GM21576 (cell line): ENCODE measurements around the gene OR2J2.
"Not testable (repeated sequence)": the region's sequence is repeated elsewhere in the genome, so short reads cannot be mapped to it uniquely, and the experiment has no call there.

ENCODE experiments used
- ATAC-seq: cut with Tn5 transposase; IDR thresholded peaks from one replicate; pipeline ENCODE4 v1.9.1; 2021; ENCODE audit warnings: mild to moderate bottlenecking, moderate library complexity; ENCODE audit not compliant: unreplicated experiment

Gene OR2J2

DNA sequence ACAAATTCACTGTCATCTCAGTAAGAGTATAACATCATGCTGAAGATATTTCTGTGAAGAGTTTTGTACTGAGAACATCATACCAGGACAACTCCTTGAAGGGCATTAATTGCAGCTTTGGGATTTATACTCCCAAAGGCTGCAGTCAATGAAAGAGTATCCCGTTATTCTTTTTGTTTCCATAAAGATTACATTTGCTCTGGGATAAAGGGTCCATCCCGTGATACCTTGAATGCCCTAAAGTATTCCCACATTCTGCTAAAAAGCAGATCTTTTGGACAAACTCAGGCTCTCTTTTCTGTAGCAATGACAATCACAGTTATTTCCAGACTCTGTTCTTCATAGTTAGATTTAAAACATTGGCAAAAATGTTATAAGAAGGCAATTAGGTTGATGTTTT is at the start of gene OR2J2:
Gene OR2J2 (plus strand): TSS at position 301 of the 400 bp plus-strand sequence. CDS start 2,729 bp downstream, outside the sequence.
- ATAC-seq = not testable (repeated sequence)

DNA sequence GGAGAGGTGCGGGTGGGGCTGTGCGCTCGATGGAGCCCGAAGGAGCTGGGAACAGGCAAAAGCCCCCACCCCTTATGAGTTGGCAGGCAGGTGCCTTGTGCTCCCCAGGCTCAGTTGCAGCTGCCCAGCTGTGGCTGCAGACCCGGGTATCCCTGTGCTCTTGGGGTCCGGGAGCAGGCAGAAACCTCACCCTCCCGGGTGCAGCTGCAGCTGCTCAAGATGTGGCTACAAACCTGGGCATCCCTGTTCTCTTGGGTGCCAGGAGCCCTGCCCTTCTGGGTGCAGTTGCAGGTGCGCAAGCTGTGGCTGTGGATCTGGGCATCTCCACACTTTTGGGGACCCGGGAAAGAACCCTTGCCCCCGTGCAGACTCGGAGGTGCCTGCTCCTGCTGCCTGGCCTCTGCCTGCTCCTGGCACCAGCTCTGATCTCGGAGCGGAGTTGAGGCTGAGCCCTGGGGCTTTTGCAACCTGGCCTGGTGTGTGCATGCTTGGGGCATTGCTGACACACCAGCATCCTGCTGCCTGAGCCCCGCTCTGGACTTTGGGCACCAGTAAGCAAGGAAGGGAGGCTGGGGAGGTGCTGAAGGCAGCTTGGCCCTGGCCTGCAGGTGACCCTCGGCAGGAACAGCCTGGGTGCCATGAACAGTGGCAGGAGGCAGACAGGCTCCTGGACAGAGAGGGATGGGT is 41.2 kb upstream of the OR2J2 start:
- ATAC-seq = no peak

DNA sequence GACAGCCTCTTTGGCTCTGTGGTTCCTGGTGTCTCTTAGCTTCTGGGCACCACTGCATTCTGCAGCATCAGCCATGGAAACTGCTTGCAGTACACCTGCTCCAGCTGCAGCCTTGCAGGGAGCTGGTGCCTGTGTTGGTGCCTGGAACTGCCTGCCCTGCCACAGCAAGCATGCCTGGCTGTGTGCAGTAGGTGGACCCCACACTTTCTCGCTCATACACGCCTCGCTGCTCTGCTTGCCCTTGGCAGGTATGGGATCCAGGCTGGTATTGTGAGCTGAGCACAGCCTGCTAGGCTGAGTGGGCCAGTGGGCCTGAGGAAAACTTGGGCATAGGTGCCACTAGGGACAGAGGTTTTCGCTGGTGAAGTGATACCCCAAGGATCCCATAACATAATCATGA is 40.1 kb upstream of the OR2J2 start:
- no peak for ATAC-seq

DNA sequence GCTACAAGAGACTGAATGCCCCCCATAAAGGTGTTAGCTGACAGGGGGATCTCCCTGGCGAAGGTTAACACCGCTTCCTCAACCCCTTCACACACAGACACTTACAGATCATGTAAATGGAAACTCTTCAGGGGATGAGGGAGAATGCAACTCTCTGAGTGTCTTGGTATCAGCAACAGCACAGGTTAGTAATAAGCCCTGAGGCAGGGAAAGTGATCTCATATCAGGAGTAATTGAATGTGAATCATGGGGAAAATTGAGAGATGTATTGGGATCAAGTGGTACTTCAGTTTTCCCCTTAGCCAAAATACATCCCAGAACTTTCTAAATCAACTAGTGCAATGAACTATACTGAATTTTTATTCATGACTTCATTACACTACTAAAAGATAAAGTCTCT is 39.0 kb upstream of the OR2J2 start:
- no peak for ATAC-seq

DNA sequence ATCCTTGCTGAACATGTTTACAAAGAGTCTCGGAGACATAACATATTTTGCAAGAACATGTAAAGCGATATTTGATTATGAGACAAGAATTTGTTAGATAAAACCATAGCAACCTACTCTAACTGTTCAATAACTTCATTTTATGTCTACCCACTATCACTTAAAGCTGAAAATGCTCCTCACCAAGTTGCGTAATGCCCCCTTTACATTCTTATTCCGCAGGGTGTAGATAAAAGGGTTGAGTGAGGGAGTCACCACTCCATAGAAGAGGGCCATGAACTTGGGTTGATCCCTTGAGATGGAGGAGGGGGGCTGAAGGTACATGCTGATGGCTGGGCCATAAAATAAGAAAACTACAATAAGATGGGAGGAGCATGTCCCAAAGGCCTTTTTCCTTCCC is 33.0 kb upstream of the OR2J2 start:
- no peak for ATAC-seq

DNA sequence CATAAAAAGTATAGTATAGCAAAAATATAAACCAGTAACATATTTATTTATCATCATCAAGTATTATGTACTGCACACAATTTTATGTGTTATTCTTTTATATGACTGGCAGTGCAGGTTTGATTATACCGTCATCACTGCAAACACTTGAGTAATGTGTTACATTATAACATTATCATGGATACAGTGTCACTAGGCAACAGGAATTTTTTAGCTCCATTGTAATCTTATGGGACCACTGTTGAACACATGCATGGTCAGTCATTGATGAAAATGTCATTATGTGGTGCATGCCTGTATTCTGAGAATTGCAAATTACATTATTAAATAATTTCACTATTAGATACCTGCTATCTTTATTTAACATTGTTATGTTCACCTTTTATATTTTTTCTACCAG is 29.1 kb upstream of the OR2J2 start:
- no peak for ATAC-seq

DNA sequence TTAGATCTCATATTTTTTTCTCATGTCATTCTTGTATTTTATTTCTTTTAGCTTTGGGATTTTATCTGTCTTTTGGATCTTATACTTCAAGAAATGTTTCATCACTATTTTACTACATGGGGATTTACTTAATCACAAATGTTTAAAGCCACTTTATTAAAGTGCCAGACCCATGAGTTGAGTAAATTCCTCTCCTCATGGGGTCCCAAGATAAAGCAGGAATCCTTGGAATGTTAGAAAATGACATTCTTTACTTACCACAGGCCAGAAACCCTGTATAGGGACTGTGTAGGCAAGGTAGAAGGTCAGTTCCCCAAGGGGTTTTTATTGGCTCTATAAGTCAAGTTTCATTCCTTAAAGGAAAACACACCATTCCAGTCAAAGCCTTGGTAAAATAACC is 28.4 kb upstream of the OR2J2 start:
- no peak for ATAC-seq

DNA sequence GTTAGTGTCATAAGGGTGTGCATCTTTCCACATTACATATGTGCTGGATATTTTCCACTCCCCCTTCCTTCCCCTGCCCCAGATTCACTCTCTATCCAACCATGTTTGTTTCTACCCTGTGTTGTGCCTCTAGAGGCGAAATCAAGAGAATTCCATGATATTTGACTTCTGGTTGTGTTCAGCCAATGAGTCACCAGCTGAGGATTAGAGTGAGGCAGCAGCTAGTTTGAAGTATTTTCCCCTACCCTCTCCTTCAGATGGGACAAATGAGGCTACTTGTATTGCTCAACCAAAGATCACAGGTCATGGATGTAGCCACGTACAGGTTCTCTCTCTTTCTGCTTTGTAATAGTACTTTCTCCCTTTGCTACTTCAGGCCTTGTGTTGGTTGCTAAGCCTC is 24.5 kb upstream of the OR2J2 start:
- ATAC-seq = no peak

DNA sequence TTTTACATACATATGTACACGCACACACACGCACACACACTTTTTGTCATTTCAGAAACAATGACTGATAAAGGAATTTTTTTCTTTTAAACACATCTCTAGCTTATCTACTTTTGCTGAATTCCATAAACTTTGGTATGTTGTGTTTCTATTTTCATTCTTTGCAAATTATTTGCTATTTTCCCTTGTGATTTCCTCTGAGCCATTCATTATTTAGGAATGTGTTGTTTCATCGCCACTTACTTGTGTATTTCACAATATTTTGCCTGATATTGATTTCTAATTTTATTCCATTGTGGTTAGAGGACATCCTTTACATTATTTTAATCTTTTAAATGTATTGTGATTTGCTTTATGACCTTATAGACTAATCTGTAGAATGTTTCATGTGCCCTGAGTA is 23.6 kb upstream of the OR2J2 start:
- no peak for ATAC-seq

DNA sequence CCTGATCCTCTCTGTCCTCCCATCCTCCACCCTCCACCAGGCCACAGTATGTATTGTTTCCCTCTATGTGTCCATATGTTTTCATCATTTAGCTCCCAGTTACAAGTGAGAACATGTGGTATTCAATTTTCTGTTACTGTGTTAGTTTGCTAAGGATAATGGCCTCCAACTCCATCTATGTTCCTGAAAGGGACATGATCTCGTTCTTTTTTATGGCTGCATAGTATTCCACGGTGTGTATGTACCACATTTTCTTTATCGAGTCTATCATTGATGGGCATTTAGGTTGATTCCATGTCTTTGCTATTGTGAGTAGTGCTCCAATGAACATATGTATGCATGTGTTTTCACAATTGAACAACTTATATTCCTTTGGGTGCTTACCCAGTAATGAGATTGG is 21.3 kb upstream of the OR2J2 start:
- not testable (repeated sequence) for ATAC-seq

DNA sequence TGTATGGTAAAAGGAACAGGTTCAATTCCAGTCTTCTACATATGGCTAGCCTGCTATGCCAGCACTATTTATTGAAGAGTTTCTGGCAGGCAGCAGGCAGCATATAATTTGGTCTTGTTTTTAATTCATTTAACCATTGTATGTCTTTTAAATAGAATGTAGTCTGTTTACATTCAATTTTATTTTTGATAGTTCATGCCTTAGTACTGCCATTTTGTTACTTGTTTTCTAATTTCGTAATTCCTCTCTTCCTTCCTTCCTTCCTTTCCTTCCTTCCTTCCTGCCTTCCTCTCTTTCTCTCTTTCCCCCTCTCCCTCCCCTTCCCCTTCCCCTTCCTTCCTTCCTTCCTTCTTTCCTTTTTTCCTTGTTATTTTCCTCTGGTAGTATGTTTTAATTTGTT is 17.6 kb upstream of the OR2J2 start:
- no peak for ATAC-seq

DNA sequence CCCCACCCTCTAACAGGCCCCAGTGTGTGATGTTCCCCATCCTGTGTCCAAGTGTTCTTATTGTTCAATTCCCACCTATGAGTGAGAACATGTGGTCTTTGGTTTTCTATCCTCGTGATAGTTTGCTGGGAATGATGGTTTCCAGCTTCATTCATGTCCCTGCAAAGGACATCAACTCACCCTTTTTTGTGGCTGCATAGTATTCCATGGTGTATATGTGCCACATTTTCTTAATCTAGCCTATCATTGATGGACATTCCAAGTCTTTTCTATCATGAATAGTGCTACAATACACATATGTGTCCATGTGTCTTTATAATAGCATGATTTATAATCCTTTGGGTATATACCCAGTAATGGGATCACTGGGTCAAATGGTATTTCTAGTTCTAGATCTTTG is 15.5 kb upstream of the OR2J2 start:
- ATAC-seq = not testable (repeated sequence)

DNA sequence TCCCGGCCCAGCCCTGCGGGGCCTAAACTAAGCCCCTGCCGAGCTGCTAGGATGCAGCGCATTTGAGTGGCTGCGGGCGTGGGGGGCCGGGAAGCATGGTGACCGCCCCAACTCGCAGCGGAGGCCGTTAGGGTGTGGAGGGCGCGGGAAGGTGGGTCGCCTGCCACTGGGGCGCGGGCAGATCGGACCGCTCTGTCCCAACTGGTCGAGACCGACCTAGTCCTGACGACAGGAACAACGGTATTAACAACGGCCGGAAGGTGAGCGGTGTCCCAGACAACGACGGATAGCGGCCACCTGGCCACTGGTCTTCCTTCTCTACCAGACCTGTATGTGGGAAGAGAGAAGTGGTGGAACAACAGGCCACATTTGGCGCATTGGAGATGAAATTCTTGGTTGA is 10.8 kb upstream of the OR2J2 start:
- not testable (repeated sequence) for ATAC-seq

DNA sequence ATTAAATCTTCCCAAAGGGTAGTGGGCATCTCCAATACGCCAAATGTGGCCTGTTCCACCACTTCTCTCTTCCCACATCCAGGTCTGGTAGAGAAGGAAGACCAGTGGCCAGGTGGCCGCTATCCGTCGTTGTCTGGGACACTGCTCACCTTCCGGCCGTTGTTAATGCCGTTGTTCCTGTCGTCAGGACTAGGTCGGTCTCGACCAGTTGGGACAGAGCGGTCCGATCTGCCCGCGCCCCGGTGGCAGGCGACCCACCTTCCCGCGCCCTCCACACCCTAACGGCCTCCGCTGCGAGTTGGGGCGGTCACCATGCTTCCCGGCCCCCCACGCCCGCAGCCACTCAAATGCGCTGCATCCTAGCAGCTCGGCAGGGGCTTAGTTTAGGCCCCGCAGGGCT is 5.1 kb upstream of the OR2J2 start:
- not testable (repeated sequence) for ATAC-seq

DNA sequence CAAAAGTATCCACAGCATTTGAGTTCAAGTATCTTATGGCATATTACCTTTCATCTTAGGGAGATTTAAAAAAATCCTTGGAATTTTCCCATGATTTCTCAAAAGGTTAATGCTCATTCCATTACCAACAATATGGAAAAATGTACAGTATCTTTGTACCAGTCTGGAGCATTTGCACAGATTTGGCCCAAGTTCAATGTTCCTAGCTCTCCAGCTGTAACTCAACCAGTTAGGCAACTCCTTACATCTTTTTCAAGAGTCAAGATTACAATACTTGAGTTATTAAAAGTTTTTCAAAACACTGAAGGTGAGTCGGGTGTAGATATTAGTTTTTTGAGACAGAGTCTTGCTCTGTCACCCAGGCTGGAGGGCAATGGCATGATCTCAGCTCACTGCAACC is 1.0 kb downstream of the OR2J2 start:
- ATAC-seq = no peak

DNA sequence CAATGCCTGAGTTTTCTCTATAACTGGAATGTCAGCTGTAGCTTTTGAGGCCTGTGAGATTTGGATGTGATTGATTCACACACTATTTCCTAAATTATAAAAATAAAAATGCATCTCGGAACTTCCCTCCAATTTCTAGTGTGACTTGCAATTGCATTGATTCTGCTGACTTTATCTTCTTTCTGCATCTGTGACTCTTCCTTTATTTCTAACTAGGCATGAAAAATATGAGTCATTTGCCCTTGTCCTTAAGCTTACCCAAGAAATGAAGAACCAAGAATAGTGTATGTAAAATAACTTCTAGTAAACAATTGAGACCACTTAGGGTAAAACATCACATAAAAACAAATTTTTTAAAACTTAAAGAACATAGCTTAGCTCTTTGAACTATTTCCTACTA is 12.9 kb downstream of the OR2J2 start:
- ATAC-seq = no peak

DNA sequence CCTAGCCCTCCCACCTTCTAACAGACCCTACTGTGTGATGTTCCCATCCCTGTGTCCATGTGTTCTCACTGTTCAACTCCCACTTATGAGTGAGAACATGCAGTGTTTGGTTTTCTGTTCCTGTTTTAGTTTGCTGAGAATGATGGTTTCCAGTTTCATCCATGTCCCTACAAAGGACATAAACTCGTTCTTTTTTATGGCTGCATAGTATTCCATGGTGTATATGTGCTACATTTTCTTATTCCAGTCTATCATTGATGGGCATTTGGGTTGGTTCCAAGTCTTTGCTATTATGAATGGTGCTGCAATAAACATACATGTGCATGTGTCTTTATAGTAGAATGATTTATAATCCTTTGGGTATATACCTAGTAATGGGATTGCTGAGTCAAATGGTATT is 18.0 kb downstream of the OR2J2 start:
- ATAC-seq = not testable (repeated sequence)

DNA sequence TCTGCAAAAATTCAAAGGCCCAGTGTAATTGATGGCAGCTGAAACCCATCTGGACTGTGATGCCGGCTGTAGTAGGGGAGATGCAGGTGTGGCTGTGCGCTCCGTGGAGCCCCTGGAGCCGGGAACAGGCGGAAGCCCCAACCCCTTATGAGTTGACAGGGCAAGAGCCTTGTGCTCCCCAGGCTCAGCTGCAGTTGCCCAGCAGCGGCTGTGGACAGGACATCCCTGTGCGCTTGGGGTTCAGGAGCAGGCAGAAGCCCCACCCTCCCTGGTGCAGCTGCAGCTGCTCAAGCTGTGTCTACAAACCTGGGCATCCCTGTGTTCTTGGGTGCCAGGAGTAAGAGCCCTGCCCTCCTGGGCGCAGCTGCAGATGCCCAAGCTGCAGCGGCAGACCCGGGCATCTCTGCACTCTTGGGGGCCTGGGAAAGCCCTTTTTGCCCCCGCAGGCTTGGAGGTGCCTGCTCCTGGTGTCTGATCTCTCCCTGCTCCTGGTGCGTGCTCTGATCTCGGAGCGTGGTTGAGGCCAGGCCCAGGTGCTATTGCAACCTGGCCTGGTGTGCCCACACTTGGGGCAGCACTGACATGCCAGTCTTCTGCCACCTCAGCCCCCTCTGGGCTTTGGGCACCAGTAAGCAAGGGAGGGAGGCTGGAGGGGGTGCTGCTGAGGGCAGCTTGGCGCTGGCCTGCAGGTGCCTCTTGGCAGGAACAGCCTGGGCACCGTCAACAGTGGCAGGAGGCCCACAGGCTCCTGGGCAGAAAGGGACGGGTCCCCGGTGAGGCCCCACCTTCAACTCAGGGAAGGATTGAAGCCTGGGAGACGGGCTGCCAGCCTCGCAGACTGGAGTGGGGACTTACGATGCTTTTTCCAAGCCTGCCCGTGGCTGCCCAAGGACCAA is 30.3 kb downstream of the OR2J2 start:
- no peak for ATAC-seq

DNA sequence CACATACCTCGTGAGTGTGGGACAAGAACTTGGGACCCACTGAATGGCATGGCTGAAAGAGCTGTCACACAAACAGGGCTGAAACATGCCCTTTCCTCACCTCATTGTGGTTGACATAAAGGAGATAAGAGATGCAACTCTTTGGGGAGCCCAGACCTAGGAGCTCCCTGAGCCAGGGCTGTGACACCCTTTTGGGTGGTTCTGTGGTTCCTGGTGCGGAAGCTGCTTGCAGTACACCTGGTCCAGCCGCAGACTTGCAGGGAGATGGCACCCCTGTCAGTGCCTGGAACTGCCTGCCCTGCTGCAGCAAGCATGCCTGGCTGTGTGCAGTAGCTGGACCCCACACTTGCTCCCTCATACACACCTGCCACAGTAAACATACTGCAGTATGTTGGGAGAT is 31.3 kb downstream of the OR2J2 start:
- no peak for ATAC-seq

DNA sequence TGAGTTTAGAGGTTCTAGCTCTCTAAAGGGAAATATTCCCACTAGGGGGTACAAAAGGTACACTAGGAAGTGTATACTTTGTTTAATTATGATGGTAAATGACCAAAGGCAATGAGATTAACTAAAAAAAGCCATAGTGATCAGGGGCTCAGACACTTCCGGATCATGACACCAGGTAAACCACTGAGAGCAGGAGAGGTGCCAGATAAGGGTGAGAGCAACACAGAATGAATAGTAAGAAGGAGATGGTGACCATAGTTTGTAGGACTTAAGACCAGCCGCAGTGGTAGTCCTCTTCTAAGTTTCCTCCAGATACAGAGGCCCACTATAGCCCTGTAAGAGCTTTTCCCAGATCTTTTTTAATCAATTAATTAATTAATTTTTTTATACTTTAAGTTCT is 40.8 kb downstream of the OR2J2 start:
- ATAC-seq = no peak

DNA sequence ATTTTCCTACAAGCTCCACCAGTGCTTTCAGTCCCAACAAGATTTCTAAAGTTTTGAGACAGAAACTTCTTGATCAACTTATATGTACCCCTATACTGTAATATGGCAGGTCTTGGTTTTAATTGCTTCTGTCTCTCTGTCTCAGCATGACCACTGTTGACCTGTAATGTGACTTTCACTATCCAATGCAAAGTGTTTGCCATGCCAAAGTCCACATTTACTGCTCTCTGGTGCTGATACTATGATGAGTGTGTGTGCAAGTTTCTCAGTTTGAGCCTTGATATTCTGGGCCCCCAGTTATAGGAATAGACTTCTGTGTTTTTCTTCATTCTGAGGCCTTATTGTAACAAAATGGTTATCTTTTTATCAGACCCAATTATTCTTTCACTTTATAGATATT is 45.8 kb downstream of the OR2J2 start:
- no peak for ATAC-seq

DNA sequence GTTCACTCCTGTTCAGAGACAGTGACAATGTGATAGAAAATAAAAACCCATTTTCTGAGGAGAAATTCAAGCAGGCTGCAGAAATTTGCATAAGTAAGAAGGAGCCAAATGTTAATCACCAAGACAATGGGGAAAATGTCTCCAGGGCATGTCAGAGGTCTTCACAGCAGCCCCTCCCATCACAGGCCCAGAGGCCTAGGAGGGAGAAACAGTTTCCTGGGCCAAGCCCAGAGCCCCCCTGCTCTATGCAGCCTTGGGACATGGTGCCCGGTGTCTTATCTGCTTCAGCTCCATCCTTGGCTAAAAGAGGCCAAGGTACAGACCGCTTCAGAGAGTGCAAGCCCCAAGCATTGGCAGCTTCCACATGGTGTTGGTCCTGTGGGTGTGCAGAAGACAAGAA is 46.5 kb downstream of the OR2J2 start:
- ATAC-seq = not testable (repeated sequence)
